Subcutaneous preadipocyte (primary cell): ENCODE results near the gene CFAP299. TPM values are rescaled to one million over a fixed set of nuclear protein-coding genes. Genes with fewer than 3 reads are reported as not detected.

Experiments used
- total RNA-seq: library from RNA; depleted of rRNA; stranded (reverse); fragments of >200 nt; gene quantifications from 2 replicates; pipeline ENCODE4 v1.2.3, GENCODE V29; 2012

CFAP299 gene
- total RNA-seq, result 0.37 and 2.7 TPM in 2 replicates

DNA sequence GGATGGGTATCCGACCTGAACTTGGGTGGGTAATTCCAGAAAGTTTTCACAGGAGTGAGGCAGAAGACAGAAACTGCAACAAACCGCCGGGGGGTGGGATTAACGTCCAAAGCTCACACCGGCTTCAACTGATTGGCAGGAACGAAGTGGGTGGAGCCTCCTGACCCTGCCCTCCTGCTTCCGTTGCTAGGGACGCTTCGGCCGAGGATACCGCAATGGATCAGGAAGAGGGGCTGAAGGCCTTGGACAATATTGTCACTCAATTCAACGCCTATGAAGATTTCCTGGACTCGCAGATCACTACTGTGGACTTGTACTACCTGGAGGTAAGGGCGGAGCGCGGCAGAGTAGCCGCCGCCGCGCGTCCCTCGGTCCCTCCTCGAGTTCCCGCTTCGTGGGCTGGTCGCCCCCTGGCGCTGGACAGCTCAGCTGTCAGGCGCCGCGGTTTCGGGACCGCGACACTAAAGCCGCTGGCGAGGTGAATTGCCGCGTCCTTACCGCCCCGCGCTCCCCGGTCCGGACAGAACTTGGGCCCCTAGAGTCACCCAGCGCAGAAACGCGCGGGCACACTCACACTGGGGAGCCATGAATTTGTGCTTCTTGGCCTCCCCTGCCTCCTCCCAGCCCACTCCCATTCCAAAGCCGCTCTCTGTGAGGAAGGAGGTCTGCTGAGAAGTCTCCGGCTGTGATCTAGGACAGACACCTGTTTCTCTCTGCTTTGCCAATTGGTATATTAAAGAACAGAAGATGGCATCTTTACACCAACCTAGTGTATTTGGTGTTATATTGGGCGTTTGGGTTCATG lies at the start of gene CFAP299:
CFAP299 (plus strand) TSS at position 177 of the 805 bp plus-strand sequence.

Other genes with a start within 250 kb of the CFAP299 start
- 4.0 and 6.6 TPM in 2 replicates for gene PRDM8, start 138.2 kb upstream of the CFAP299 start, total RNA-seq
- 1.5 and 10.6 TPM in 2 replicates for gene FGF5, start 69.1 kb upstream of the CFAP299 start, total RNA-seq